ENCODE measurements around the gene SCUBE3.

DNA sequence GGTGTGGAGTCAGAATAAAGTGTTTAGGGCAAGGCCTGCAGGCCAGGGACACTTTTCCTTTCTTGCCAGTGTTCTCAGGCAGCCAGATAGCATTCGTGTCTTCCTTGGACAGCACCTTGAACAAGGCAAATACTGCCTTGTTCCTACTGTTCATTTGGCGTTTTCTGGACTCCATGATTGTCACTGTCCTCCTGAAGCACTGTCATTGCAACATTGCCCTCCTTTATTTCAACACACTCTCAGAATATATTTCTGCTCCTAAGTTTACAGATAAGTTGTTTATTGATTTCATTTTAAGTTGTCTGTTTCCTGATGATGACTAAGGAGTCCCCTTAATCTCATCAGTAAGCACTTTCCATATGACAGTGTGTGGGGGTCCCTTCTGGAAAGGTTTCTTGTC is 68.7 kb downstream of the SCUBE3 start:
- TF ChIP-seq, protein P1, sequence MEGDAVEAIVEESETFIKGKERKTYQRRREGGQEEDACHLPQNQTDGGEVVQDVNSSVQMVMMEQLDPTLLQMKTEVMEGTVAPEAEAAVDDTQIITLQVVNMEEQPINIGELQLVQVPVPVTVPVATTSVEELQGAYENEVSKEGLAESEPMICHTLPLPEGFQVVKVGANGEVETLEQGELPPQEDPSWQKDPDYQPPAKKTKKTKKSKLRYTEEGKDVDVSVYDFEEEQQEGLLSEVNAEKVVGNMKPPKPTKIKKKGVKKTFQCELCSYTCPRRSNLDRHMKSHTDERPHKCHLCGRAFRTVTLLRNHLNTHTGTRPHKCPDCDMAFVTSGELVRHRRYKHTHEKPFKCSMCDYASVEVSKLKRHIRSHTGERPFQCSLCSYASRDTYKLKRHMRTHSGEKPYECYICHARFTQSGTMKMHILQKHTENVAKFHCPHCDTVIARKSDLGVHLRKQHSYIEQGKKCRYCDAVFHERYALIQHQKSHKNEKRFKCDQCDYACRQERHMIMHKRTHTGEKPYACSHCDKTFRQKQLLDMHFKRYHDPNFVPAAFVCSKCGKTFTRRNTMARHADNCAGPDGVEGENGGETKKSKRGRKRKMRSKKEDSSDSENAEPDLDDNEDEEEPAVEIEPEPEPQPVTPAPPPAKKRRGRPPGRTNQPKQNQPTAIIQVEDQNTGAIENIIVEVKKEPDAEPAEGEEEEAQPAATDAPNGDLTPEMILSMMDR (conservative IDR thresholded peaks at IDR 0.05; ENCODE audit: low read depth in 2 of 2), result no peak
- TF ChIP-seq EZH2 (IDR thresholded peaks at IDR 0.05; ENCODE audit: low read depth, unreplicated experiment), result no peak
- TF ChIP-seq JUNB (IDR thresholded peaks at IDR 0.05; ENCODE audit: unreplicated experiment), result no peak
- no peak for TF ChIP-seq EZH2phosphoT487 (IDR thresholded peaks at IDR 0.05; ENCODE audit: unreplicated experiment)
- TF ChIP-seq POLR2AphosphoS5 (IDR thresholded peaks at IDR 0.05; ENCODE audit: low read depth), result no peak
- TF ChIP-seq CREB1 (CRISPR knock-in tag; IDR thresholded peaks at IDR 0.05; ENCODE audit: low read depth), result no peak
- TF ChIP-seq STAT1 (IDR thresholded peaks at IDR 0.05; ENCODE audit: unreplicated experiment), result no peak
- TF ChIP-seq, protein P2, sequence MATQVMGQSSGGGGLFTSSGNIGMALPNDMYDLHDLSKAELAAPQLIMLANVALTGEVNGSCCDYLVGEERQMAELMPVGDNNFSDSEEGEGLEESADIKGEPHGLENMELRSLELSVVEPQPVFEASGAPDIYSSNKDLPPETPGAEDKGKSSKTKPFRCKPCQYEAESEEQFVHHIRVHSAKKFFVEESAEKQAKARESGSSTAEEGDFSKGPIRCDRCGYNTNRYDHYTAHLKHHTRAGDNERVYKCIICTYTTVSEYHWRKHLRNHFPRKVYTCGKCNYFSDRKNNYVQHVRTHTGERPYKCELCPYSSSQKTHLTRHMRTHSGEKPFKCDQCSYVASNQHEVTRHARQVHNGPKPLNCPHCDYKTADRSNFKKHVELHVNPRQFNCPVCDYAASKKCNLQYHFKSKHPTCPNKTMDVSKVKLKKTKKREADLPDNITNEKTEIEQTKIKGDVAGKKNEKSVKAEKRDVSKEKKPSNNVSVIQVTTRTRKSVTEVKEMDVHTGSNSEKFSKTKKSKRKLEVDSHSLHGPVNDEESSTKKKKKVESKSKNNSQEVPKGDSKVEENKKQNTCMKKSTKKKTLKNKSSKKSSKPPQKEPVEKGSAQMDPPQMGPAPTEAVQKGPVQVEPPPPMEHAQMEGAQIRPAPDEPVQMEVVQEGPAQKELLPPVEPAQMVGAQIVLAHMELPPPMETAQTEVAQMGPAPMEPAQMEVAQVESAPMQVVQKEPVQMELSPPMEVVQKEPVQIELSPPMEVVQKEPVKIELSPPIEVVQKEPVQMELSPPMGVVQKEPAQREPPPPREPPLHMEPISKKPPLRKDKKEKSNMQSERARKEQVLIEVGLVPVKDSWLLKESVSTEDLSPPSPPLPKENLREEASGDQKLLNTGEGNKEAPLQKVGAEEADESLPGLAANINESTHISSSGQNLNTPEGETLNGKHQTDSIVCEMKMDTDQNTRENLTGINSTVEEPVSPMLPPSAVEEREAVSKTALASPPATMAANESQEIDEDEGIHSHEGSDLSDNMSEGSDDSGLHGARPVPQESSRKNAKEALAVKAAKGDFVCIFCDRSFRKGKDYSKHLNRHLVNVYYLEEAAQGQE (IDR thresholded peaks at IDR 0.05; ENCODE audit: unreplicated experiment), result no peak
- TF ChIP-seq ZNF114 (CRISPR knock-in tag; IDR thresholded peaks at IDR 0.05), result no peak
- no peak for TF ChIP-seq ZNF331 (CRISPR knock-in tag; IDR thresholded peaks at IDR 0.05; ENCODE audit: low read depth)

All from GM23338 (cell line).